Smooth muscle cell of the brain vasculature (primary cell): ENCODE measurements around the gene TOB1.
"Not testable (repeated sequence)": the region's sequence is repeated elsewhere in the genome, so short reads cannot be mapped to it uniquely, and the experiment has no call there.

ENCODE experiments used
- DNase-seq: peaks from one replicate; pipeline ENCODE4 v3.0.0-alpha.2; 2012; ENCODE audit warnings: low read depth, low spot score

Gene TOB1

DNA sequence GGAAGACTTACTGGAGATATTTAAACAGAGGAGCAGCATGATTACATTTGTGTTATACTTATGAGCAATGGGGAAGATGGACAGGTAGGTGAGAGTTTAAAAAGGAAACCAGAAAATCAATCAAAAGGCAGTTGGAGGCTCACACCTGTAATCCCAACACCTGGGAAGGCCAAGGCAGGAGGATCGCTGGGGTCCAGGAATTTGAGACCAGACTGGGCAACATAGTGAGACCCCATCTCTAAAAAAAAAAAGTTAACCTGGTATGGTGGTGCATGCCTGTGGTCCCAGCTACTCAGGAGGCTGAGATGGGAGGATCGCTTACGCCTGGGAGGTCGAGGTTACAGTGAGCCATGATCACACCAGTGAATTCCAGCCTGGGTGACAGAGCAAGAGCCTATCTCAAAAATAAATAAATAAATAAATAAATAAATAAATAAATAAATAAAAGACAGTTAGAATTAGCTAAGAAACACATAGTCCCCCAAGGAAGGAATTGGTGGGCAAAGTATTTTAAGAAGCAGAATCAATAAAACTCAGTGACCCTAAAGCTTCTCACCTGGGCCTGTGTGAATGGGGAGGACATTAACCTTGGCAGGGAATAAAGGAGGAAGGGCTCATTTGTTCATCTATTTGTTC, 32.3 kb upstream of the TOB1 start:
- no peak for DNase-seq

- DNase-seq, result not testable (repeated sequence)
These were observed 28.4 kb upstream of the TOB1 start for GRCh38 chr17:50894513-50894912.

DNA sequence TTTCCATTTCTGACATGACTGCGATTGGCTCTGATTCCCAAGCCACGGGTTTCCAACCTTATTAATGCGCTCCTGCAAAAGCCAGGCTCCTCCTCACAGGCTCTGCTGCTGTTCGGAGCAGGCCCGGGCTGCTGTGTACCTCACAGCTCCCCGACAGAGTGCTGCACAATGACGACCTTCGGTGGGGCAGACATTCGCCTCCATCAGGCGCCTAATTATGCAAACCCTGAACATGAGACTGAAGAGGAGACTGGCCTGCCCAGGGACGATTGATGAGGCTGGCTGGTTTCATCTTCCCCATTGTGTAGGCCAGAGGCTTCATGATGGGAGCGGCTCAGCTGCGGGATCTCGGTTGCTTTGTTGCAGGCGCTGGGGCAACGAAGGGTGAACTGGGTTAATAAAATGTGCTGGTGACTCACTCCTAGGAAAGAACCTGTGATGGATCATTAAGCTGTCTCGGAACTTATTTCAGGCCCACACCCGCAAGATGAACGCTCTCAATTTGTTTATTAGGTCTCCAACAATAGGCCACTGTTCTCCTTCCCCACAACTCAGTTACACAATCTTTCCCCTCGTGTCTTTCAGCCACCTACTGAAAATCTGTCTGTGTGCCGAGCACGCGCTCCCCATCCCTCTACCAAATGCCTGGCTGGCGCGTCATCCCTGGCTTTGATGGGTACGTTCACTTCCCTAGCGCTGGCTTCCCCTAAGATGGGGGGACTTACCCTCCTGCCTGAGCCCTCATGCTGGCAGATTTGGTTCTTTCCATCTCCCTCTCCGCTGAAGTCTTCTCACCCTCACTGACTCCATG, 27.2 kb upstream of the TOB1 start:
- no peak for DNase-seq

DNA sequence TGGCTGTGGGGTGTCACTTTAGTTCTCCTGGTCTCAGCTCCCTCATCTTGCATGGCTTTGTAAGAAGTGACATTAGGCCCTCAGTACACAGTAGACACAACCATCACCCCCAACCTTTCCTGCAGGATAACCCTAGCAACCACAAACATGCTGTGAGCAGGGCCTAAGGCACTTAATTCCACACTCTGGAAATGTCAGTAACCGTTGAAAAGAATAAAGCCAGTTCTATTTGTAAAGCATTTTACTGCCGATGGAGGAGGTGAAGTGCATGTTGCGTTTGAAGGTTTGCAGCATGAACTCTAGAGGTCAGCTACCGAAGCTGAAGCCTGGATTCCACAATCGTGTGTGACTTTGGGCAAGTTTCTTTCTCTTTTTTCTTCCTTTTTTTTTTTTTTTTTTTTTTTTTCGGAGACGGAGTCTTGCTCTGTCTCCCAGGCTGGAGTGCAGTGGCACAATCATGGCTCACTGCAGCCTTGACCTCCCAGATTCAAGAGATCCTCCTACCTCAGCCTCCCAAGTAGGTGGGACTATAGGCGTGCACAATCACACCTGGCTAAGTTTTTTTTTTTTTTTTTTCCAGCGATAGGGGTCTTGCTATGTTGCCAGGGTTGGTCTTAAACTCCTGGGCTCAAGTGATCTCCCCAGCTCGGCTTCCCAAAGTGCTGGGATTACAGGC, 26.1 kb upstream of the TOB1 start:
- no peak for DNase-seq

DNA sequence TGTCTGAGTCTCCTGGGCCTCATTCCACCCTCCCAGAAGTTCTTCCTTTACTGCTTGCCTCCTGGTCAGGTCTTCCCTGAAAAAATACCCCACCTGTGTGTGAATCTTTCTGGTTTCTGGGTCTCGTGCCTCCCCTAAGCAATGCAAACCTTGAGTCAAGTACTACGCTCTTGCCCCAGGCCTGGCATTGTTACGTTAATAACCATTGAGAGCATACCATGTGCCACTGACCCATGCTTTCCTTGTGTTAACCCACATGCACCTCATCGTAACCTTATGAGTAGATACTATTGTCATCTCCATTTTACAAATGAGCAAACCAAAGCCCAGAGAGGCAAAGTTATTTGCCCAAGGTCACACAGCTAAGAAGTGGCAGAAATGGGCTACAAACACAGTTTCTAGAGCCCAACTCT, 25.4 kb upstream of the TOB1 start:
- no peak for DNase-seq

DNA sequence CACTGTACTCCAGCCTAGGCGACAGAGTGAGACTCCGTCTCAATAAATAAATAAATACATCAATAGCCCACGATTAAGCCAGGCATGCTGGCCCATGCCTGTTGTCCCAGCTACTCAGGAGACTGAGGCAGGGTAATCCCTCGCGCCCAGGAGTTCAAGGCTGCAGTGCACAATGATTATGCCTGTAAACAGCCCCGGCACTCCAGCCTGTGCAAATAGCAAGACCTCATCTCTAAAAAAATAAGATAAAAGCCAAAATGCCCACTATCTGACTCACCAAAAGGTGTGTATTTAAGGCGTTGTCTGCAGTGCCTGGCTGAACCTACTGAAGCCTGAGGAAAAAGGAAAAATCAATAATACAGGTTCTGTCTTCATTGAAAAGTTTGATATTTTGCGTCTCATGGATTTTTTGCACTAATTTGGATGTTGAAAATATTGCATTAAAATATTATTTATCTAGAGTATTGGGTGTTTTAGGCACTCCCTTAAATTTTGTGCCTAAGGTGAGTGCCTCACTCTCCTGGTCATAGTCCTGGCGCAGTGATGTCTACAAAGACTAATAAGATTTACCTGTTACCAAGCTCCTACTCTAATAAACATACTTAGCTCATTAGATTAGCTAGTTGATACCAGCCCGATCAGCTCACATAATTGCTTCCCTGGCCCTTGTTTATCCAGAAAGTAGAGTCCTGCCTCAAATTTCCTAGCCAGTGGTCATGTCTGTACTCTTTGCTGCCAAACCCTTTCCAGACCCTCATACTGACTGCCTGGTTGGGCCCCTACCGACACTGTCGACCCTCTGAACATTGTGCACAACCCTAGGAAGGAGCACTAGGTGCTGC, 24.7 kb upstream of the TOB1 start:
- DNase-seq, result no peak

- DNase-seq, result no peak
These were observed 23.5 kb upstream of the TOB1 start for GRCh38 chr17:50889528-50890118.

GRCh38 chr17:50887705-50888245, 21.6 kb upstream of the TOB1 start:
- DNase-seq, result no peak

GRCh38 chr17:50884439-50885311, 18.5 kb upstream of the TOB1 start:
- DNase-seq, result no peak

DNA sequence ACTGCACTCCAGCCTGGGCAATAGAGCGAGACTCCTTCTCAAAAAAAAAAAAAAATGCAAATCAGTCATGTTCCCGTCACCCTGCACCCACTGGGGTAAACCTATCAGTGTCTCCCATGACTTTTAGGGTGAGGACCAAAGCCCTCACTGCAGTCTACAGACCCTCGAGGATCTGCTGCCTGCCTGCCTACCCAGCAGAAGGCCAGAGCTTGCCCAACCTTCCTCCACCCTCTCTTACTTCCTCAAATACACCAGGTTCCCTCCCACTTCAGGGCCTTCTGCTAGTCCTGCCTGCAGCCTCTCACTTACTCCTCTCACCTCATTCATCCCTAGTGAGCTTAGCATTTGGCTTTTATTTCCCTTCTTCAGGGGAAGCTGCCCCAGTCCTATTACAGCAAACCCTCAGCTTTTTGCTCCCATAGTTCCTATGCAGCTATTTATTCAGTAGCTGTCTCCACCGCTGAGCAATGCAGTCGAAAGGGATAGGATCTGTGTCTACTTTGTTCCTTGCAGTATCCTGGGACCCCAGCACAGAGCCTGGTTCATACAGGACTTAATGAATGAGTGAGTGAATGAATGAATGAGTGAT, 17.8 kb upstream of the TOB1 start:
- no peak for DNase-seq

GRCh38 chr17:50882851-50883250, 16.7 kb upstream of the TOB1 start:
- DNase-seq, result no peak

DNA sequence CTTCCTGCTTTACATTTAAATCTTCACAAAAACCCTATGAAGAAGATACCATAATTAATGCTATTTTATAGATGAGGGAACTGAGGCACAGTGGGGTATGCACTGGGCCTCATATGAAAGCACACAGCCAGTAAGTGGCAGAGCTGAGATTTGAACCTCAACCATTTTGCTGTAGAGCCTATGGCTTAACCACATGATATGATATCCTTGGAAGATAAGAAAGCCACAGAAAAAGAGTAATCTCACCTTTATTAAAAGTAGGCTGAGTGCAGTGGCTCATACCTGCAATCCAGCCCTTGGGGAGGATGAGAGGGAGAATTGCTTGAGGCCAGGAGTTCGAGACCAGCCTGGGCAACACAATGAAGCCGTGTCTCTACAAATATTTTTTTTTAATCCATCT, 15.0 kb upstream of the TOB1 start:
- no peak for DNase-seq

DNA sequence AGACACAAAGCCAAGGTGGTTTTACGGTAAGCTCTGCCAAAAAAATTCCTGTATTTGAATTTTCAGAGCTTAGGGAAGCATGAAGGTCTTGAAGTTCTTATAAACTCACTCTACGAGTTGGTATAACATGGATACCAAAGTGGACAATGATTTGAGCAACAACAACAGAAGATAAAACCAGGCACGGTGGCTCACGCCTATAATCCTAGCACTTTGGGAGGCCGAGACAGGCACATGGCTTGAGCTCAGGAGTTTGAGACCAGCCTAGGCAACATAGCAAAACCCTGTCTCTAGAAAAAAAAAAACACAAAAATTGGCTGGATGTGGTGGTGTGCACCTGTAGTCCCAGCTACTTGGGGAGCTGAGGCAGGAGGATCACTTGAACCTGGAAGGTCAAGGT, 12.9 kb upstream of the TOB1 start:
- no peak for DNase-seq

DNA sequence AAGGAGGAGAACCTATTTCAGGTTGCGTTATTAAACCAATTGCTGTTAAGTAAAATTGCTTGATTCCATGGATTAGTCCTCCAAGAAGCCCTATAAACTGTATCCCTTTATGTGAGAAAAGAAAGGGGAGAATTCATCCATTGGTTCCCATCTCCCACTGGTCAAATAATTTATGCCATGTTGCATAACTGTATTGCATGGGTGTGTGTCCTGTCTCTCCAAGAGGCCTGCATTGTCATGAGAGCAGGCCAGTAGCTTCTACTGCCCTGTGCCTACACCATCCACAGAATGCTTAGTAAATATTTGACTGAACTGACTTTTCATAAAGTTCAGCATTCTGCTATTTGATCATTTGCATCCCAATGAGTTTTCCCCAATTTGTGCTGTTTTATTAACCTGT, 11.7 kb upstream of the TOB1 start:
- no peak for DNase-seq

GRCh38 chr17:50877042-50877441, 10.9 kb upstream of the TOB1 start:
- not testable (repeated sequence) for DNase-seq

DNA sequence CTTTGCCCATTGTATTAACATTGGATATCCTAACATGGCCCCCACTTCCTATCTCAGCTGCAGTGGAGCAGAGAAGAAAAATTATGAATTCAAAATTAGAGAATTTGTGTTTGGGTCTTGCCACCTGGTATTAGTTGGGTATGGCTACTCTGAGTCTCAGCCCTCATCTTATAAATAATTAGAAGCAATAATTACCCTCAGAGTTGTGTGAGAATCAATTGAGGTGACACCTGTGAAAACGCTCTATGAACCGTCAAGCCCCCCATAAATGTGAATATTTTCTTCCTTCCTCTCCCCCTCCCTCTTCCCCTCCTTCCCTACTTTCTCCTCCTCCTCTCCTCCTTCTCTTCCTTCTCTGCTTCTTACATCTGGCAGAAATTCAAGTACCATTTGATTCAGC, 8.9 kb upstream of the TOB1 start:
- no peak for DNase-seq

- no peak for DNase-seq
These were observed 6.7 kb upstream of the TOB1 start for GRCh38 chr17:50872710-50873424.

- no peak for DNase-seq
These were observed 5.7 kb upstream of the TOB1 start for GRCh38 chr17:50871898-50872297.

- no peak for DNase-seq
These were observed 5.2 kb upstream of the TOB1 start for GRCh38 chr17:50871364-50871763.
